ENCODE data around the gene NT5C.

NT5C gene

DNA sequence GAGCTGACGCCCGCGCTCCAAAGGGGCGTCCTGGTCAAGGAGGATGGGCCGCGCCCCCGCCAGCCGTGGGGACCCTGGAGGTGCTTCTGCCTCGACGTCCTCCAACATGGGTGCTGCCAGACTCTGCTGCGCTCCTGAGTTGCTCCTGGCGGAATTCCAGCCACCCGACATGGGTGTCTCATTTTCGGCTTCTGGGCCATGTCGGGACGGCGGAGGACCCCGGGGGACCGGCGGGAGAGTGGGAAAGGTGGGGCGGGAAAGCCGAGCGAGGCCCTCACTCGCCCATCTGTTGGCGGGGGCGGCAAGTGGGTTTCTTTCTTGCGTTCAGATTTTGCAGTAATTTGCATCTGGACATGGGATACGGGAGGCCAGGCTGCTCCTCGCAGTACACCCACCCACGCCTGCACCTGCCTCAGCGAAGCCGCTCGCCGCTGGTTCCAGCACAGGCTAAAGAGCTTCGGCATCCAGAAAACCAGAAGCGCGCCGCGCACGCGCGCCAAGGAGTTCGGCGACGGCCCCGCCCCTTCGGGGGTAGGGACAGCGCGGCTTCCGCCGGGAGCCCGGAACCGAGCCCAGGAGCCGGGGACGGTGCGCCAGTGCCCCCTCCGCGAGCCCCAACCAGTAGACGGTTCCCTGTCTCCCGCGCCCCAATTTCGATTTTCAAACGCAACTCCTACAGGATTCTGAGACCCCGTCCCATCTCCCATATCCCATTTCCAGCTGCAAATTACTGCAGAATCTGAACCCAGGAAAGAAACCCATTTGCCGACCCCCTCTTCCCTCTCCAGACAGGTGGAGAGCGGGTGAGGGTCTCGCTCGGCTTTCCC is 21.9 kb downstream of the NT5C start, which contains the start of gene ARMC7:
TSS of gene ARMC7 (plus strand) at position 563 of the 827 bp plus-strand sequence. CDS start 320 bp downstream, outside the sequence.
- Histone ChIP-seq H3K27ac (ENCODE audit: low read depth in 2 of 2, low read length in 2 of 2) (peak within 1 kb of the TSS; percentile 71 to 76), H3K4me1 (ENCODE audit: control insufficient read depth in 2 of 2, insufficient read depth in 2 of 2, low read length in 2 of 2) (peaks cover 17 to 20% of the 10 kb centered on the region in 2 donors)

DNA sequence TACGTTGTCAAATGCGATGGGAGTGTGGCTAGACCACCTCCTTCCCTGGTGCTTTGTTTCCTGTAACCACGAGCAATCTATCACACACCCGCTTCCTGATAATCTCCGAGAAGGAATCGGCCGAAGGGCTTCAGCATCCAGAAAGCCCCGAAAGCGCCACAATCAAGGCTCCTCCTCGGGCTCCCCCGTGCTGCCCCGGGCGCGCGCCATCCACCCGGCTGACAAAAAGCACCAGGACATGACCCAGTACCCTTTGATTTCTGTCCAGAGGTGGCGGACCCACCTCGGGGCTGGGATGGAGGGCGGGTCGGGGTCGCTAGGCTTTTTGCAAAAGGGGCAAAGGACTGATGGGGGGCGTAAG is 22.5 kb downstream of the NT5C start:
- Histone ChIP-seq H3K36me3 (ENCODE audit: control insufficient read depth in 2 of 2, insufficient read depth in 2 of 2, low read length in 2 of 2) (peaks cover 0 to 3% of the 10 kb centered on the region in 2 donors), H3K4me3 (ENCODE audit: low read length in 2 of 2) (peak overlapping the region; percentile 85 to 94), H3K9me3 (ENCODE audit: control insufficient read depth in 2 of 2, low read length in 2 of 2) (no peaks in the 10 kb centered on the region), H3K27ac (ENCODE audit: low read depth in 2 of 2, low read length in 2 of 2) (no peak overlapping the region), H3K9ac (ENCODE audit: low read depth in 1 of 2, low read length in 2 of 2) (peak overlapping the region in 1 of 2 donors; percentile 89), H3K27me3 (ENCODE audit: control insufficient read depth in 2 of 2, insufficient read depth in 2 of 2, low read length in 2 of 2) (no peaks in the 10 kb centered on the region), H3K4me1 (ENCODE audit: control insufficient read depth in 2 of 2, insufficient read depth in 2 of 2, low read length in 2 of 2) (peaks cover 12 to 17% of the 10 kb centered on the region in 2 donors)

More for the DNA sequence above, 21.9 kb downstream of the NT5C start, which contains the start of gene ARMC7:
- Histone ChIP-seq H3K9me3 (ENCODE audit: control insufficient read depth in 2 of 2, low read length in 2 of 2) (no peaks in the 10 kb centered on the region), H3K36me3 (ENCODE audit: control insufficient read depth in 2 of 2, insufficient read depth in 2 of 2, low read length in 2 of 2) (peaks cover 0 to 2% of the 10 kb centered on the region in 2 donors), H3K9ac (ENCODE audit: low read depth in 1 of 2, low read length in 2 of 2) (peak within 1 kb of the TSS; percentile 89 to 92), H3K27me3 (ENCODE audit: control insufficient read depth in 2 of 2, insufficient read depth in 2 of 2, low read length in 2 of 2) (no peaks in the 10 kb centered on the region), H3K4me3 (ENCODE audit: low read length in 2 of 2) (peak within 1 kb of the TSS; percentile 85 to 94)

GRCh38 chr17:75108193-75108592 is 23.3 kb downstream of the NT5C start:
- Histone ChIP-seq H3K36me3 (ENCODE audit: control insufficient read depth in 2 of 2, insufficient read depth in 2 of 2, low read length in 2 of 2) (peaks cover 0 to 8% of the 10 kb centered on the region in 2 donors), H3K9me3 (ENCODE audit: control insufficient read depth in 2 of 2, low read length in 2 of 2) (no peaks in the 10 kb centered on the region), H3K4me3 (ENCODE audit: low read length in 2 of 2) (no peak overlapping the region), H3K9ac (ENCODE audit: low read depth in 1 of 2, low read length in 2 of 2) (no peak overlapping the region), H3K4me1 (ENCODE audit: control insufficient read depth in 2 of 2, insufficient read depth in 2 of 2, low read length in 2 of 2) (peaks cover 12 to 13% of the 10 kb centered on the region in 2 donors), H3K27ac (ENCODE audit: low read depth in 2 of 2, low read length in 2 of 2) (no peak overlapping the region), H3K27me3 (ENCODE audit: control insufficient read depth in 2 of 2, insufficient read depth in 2 of 2, low read length in 2 of 2) (no peaks in the 10 kb centered on the region)

GRCh38 chr17:75105126-75106080 is 26.1 kb downstream of the NT5C start:
- H3K4me3 ChIP-seq (ENCODE audit: low read length in 2 of 2), result no peak overlapping the region
- peaks cover 2 to 11% of the 10 kb centered on the region in 2 donors for H3K36me3 ChIP-seq (ENCODE audit: control insufficient read depth in 2 of 2, insufficient read depth in 2 of 2, low read length in 2 of 2)
- no peak overlapping the region for H3K9ac ChIP-seq (ENCODE audit: low read depth in 1 of 2, low read length in 2 of 2)
- no peaks in the 10 kb centered on the region for H3K27me3 ChIP-seq (ENCODE audit: control insufficient read depth in 2 of 2, insufficient read depth in 2 of 2, low read length in 2 of 2)
- H3K4me1 ChIP-seq (ENCODE audit: control insufficient read depth in 2 of 2, insufficient read depth in 2 of 2, low read length in 2 of 2), result peaks cover 9 to 11% of the 10 kb centered on the region in 2 donors
- peak overlapping the region in 1 of 2 donors; percentile 21 for H3K27ac ChIP-seq (ENCODE audit: low read depth in 2 of 2, low read length in 2 of 2)
- no peaks in the 10 kb centered on the region for H3K9me3 ChIP-seq (ENCODE audit: control insufficient read depth in 2 of 2, low read length in 2 of 2)

GRCh38 chr17:75103601-75104554 is 27.7 kb downstream of the NT5C start:
- Histone ChIP-seq H3K4me1 (ENCODE audit: control insufficient read depth in 2 of 2, insufficient read depth in 2 of 2, low read length in 2 of 2) (peaks cover under 1 to 1% of the 10 kb centered on the region in 2 donors), H3K9me3 (ENCODE audit: control insufficient read depth in 2 of 2, low read length in 2 of 2) (no peaks in the 10 kb centered on the region), H3K27ac (ENCODE audit: low read depth in 2 of 2, low read length in 2 of 2) (no peak overlapping the region), H3K4me3 (ENCODE audit: low read length in 2 of 2) (no peak overlapping the region), H3K9ac (ENCODE audit: low read depth in 1 of 2, low read length in 2 of 2) (no peak overlapping the region), H3K27me3 (ENCODE audit: control insufficient read depth in 2 of 2, insufficient read depth in 2 of 2, low read length in 2 of 2) (no peaks in the 10 kb centered on the region), H3K36me3 (ENCODE audit: control insufficient read depth in 2 of 2, insufficient read depth in 2 of 2, low read length in 2 of 2) (peaks cover 13 to 22% of the 10 kb centered on the region in 2 donors)

DNA sequence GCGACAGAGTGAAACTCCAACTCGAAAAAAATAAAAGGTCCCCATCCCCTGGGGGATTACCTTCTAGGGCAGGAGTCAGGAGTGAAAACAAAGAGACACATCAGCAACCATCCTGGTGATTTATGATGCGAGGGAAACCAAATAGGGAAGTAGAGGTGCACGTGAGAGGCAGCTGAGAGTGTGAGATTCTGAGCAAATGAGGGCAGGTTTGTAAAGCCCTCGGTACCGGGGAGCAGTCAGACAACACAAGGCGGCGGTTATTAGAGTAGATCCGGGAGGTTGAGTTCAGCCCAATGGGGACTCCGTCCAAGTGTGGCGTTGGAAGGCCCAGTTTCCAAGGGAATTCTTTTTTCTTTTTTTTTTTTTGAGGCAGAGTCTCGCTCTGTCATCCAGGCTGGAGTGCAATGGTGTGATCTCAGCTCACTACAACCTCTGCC is 29.1 kb downstream of the NT5C start:
- H3K4me1 ChIP-seq (ENCODE audit: control insufficient read depth in 2 of 2, insufficient read depth in 2 of 2, low read length in 2 of 2), result no peaks in the 10 kb centered on the region
- no peak overlapping the region for H3K9ac ChIP-seq (ENCODE audit: low read depth in 1 of 2, low read length in 2 of 2)
- no peak overlapping the region for H3K4me3 ChIP-seq (ENCODE audit: low read length in 2 of 2)
- no peak overlapping the region for H3K27ac ChIP-seq (ENCODE audit: low read depth in 2 of 2, low read length in 2 of 2)
- no peaks in the 10 kb centered on the region for H3K9me3 ChIP-seq (ENCODE audit: control insufficient read depth in 2 of 2, low read length in 2 of 2)
- no peaks in the 10 kb centered on the region for H3K27me3 ChIP-seq (ENCODE audit: control insufficient read depth in 2 of 2, insufficient read depth in 2 of 2, low read length in 2 of 2)
- H3K36me3 ChIP-seq (ENCODE audit: control insufficient read depth in 2 of 2, insufficient read depth in 2 of 2, low read length in 2 of 2), result peaks cover 20 to 27% of the 10 kb centered on the region in 2 donors

- H3K4me1 ChIP-seq (ENCODE audit: control insufficient read depth in 2 of 2, insufficient read depth in 2 of 2, low read length in 2 of 2), result peaks cover 6 to 11% of the 10 kb centered on the region in 2 donors
- H3K27ac ChIP-seq (ENCODE audit: low read depth in 2 of 2, low read length in 2 of 2), result no peak overlapping the region
- no peaks in the 10 kb centered on the region for H3K27me3 ChIP-seq (ENCODE audit: control insufficient read depth in 2 of 2, insufficient read depth in 2 of 2, low read length in 2 of 2)
- H3K9me3 ChIP-seq (ENCODE audit: control insufficient read depth in 2 of 2, low read length in 2 of 2), result no peaks in the 10 kb centered on the region
- H3K4me3 ChIP-seq (ENCODE audit: low read length in 2 of 2), result no peak overlapping the region
- H3K36me3 ChIP-seq (ENCODE audit: control insufficient read depth in 2 of 2, insufficient read depth in 2 of 2, low read length in 2 of 2), result peaks cover 20 to 25% of the 10 kb centered on the region in 2 donors
- H3K9ac ChIP-seq (ENCODE audit: low read depth in 1 of 2, low read length in 2 of 2), result no peak overlapping the region
These were observed 31.5 kb downstream of the NT5C start for GRCh38 chr17:75099881-75100595.

DNA sequence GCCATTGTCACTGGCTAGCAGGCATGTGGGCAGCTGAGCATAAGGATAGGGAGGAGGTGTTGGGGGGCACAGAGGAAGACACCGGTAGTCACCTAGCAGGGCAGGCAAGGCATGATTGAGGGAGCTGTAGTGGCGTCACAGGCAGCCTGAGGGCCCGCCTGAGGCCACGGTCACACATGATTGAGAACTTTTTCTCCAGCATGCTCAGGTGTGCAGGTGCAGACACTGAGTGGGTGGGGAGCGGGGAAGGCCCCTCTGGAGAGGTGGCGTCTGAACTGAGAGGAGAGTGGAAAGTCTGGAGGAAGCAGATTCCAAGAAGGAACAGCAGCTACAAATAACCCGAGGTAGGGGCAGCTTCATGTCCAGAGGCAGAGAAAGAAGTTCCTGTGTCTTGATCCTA is 32.7 kb downstream of the NT5C start:
- no peaks in the 10 kb centered on the region for H3K27me3 ChIP-seq (ENCODE audit: control insufficient read depth in 2 of 2, insufficient read depth in 2 of 2, low read length in 2 of 2)
- H3K36me3 ChIP-seq (ENCODE audit: control insufficient read depth in 2 of 2, insufficient read depth in 2 of 2, low read length in 2 of 2), result peaks cover 20 to 22% of the 10 kb centered on the region in 2 donors
- H3K9ac ChIP-seq (ENCODE audit: low read depth in 1 of 2, low read length in 2 of 2), result no peak overlapping the region
- H3K9me3 ChIP-seq (ENCODE audit: control insufficient read depth in 2 of 2, low read length in 2 of 2), result no peaks in the 10 kb centered on the region
- H3K27ac ChIP-seq (ENCODE audit: low read depth in 2 of 2, low read length in 2 of 2), result no peak overlapping the region
- H3K4me1 ChIP-seq (ENCODE audit: control insufficient read depth in 2 of 2, insufficient read depth in 2 of 2, low read length in 2 of 2), result peaks cover 12 to 17% of the 10 kb centered on the region in 2 donors
- H3K4me3 ChIP-seq (ENCODE audit: low read length in 2 of 2), result no peak overlapping the region

GRCh38 chr17:75097865-75098264 is 33.7 kb downstream of the NT5C start:
- H3K4me3 ChIP-seq (ENCODE audit: low read length in 2 of 2), result no peak overlapping the region
- H3K4me1 ChIP-seq (ENCODE audit: control insufficient read depth in 2 of 2, insufficient read depth in 2 of 2, low read length in 2 of 2), result peaks cover 21 to 27% of the 10 kb centered on the region in 2 donors
- no peak overlapping the region for H3K9ac ChIP-seq (ENCODE audit: low read depth in 1 of 2, low read length in 2 of 2)
- no peaks in the 10 kb centered on the region for H3K9me3 ChIP-seq (ENCODE audit: control insufficient read depth in 2 of 2, low read length in 2 of 2)
- no peaks in the 10 kb centered on the region for H3K27me3 ChIP-seq (ENCODE audit: control insufficient read depth in 2 of 2, insufficient read depth in 2 of 2, low read length in 2 of 2)
- peaks cover 19 to 20% of the 10 kb centered on the region in 2 donors for H3K36me3 ChIP-seq (ENCODE audit: control insufficient read depth in 2 of 2, insufficient read depth in 2 of 2, low read length in 2 of 2)
- H3K27ac ChIP-seq (ENCODE audit: low read depth in 2 of 2, low read length in 2 of 2), result no peak overlapping the region
